ENCODE results near the gene REEP1. TPM values are rescaled to one million over a fixed set of nuclear protein-coding genes. Genes with fewer than 3 reads are reported as not detected.

The REEP1 gene
- total RNA-seq, 2 donors from 2014 or later, result 20.9 to 22.7 TPM

DNA sequence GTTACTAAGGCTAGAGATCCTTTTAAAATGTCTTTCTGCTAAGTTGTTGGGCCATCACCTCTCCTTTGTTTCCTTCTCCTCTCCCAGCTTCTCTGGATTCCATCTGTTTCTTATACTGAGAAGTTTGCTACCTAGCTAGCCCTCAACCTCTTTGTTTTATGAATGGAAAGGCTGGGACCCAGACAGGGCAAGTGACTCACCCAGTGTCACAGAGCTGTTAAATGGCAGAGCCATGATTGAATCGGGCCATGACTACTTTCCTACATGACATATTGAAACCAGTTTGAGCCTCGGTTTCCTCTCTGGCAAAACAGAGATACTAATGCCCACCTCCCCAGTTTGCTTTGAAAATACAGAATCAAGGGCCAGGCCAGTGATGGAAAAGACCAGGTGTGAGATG is 24.1 kb downstream of the REEP1 start:
- no peak for ATAC-seq (ENCODE audit: insufficient number of reproducible peaks, low FRiP score, low read depth)
- H3K27me3 ChIP-seq (replicated peaks; ENCODE audit: insufficient read depth), result no peaks in the 10 kb centered on the region
- TF ChIP-seq, protein P1, sequence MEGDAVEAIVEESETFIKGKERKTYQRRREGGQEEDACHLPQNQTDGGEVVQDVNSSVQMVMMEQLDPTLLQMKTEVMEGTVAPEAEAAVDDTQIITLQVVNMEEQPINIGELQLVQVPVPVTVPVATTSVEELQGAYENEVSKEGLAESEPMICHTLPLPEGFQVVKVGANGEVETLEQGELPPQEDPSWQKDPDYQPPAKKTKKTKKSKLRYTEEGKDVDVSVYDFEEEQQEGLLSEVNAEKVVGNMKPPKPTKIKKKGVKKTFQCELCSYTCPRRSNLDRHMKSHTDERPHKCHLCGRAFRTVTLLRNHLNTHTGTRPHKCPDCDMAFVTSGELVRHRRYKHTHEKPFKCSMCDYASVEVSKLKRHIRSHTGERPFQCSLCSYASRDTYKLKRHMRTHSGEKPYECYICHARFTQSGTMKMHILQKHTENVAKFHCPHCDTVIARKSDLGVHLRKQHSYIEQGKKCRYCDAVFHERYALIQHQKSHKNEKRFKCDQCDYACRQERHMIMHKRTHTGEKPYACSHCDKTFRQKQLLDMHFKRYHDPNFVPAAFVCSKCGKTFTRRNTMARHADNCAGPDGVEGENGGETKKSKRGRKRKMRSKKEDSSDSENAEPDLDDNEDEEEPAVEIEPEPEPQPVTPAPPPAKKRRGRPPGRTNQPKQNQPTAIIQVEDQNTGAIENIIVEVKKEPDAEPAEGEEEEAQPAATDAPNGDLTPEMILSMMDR (IDR thresholded peaks at IDR 0.05), result no peak
- no peak overlapping the region for H3K27ac ChIP-seq
- H3K9me3 ChIP-seq, result no peaks in the 10 kb centered on the region
- H3K36me3 ChIP-seq, result no peaks in the 10 kb centered on the region
- no peak for DNase-seq (ENCODE audit: low spot score)
- H3K4me3 ChIP-seq, result no peak overlapping the region
- H3K4me1 ChIP-seq (ENCODE audit: control insufficient read depth in 1 of 2, low read depth in 2 of 2), result no peaks in the 10 kb centered on the region

DNA sequence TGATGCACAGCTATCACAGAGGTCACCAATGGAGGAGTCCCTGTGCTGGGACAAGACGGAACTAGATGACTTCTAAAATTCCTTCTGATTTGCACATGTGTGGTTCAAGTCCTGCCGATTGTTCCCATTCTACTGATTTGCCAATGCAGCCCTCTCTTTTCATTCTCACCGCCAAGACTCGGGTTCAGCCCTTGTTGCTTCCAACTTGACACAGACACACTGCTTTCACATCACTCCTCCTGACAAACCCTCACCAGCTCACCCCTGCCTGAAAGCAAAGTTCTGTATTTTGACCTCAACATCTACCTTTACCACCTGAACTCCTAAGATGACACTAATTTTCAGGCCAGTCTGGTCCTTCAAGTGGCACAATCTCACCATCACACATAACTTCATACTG is 25.5 kb downstream of the REEP1 start:
- Histone ChIP-seq H3K36me3 (no peaks in the 10 kb centered on the region), H3K4me1 (ENCODE audit: control insufficient read depth in 1 of 2, low read depth in 2 of 2) (no peaks in the 10 kb centered on the region), H3K4me3 (no peak overlapping the region), H3K9me3 (no peaks in the 10 kb centered on the region), H3K27me3 (replicated peaks; ENCODE audit: insufficient read depth) (no peaks in the 10 kb centered on the region), H3K27ac (no peak overlapping the region)
- TF ChIP-seq, protein P1 (IDR thresholded peaks at IDR 0.05), result no peak
- ATAC-seq (ENCODE audit: insufficient number of reproducible peaks, low FRiP score, low read depth), result no peak
- DNase-seq (ENCODE audit: low spot score), result no peak

DNA sequence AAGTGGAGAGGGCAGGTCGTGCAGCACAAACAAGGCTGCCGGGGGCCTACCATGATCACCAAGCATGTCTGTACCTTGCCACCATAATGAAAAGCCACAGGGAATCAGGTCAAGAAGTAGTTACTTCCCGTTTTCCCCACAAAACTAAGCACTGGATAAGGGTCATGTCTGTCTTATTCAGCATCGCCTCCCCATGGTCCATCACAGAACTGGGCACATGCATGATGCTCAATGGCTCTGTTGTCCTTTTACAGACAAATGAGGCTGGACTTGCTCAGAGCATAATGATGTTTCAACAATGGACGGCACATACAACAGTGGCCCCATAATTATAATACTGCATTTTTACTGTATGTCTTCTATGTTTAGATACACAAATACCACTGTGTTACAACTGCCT is 27.5 kb downstream of the REEP1 start:
- no peak overlapping the region for H3K27ac ChIP-seq
- no peak for DNase-seq (ENCODE audit: low spot score)
- peaks cover 0 to 17% of the 10 kb centered on the region in 2 donors for H3K4me1 ChIP-seq (ENCODE audit: control insufficient read depth in 1 of 2, low read depth in 2 of 2)

DNA sequence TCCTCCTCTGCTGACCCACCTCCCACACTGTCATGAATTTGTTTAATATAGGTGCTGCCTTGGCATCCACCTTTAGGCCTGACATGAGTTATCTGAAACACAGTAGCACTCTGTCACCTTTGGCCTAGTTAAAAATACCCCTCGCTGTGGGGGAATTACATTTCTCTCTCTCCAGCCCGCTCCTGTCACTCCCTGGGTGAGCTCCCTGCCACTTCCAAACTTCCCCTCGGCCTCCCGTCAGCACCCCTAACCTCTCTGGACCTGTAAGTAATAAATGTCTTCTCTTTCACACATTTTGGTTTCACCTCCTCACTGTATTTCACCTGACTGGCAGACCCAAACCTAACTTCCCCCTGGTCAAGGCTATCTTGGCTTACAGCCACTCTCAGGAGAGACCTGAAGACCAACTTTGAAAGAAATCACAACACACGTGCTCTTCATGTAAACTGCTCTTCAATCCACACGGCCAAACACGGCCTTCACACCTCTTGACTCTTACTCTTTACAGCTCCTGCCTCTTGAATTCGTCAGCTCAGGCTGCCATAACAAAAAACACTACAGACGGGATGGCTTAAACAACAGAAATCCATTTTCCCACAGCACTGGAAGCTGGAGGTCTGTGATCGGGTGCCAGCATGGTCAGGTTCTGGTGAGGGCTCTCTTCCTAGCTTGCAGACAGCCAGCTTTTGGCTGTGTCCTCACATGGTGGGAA is 28.3 kb downstream of the REEP1 start:
- ATAC-seq (ENCODE audit: insufficient number of reproducible peaks, low FRiP score, low read depth), result no peak
- H3K4me3 ChIP-seq, result no peak overlapping the region
- no peak overlapping the region for H3K27ac ChIP-seq
- TF ChIP-seq, protein P1 (IDR thresholded peaks at IDR 0.05), result no peak
- H3K36me3 ChIP-seq, result no peaks in the 10 kb centered on the region
- peaks cover 0 to 17% of the 10 kb centered on the region in 2 donors for H3K4me1 ChIP-seq (ENCODE audit: control insufficient read depth in 1 of 2, low read depth in 2 of 2)
- DNase-seq (ENCODE audit: low spot score), result no peak
- H3K27me3 ChIP-seq (replicated peaks; ENCODE audit: insufficient read depth), result no peaks in the 10 kb centered on the region
- H3K9me3 ChIP-seq, result no peaks in the 10 kb centered on the region

More for the DNA sequence above, 27.5 kb downstream of the REEP1 start:
- TF ChIP-seq, protein P1 (IDR thresholded peaks at IDR 0.05), result no peak
- H3K9me3 ChIP-seq, result no peaks in the 10 kb centered on the region
- no peak for ATAC-seq (ENCODE audit: insufficient number of reproducible peaks, low FRiP score, low read depth)
- H3K27me3 ChIP-seq (replicated peaks; ENCODE audit: insufficient read depth), result no peaks in the 10 kb centered on the region
- no peaks in the 10 kb centered on the region for H3K36me3 ChIP-seq
- H3K4me3 ChIP-seq, result no peak overlapping the region

DNA sequence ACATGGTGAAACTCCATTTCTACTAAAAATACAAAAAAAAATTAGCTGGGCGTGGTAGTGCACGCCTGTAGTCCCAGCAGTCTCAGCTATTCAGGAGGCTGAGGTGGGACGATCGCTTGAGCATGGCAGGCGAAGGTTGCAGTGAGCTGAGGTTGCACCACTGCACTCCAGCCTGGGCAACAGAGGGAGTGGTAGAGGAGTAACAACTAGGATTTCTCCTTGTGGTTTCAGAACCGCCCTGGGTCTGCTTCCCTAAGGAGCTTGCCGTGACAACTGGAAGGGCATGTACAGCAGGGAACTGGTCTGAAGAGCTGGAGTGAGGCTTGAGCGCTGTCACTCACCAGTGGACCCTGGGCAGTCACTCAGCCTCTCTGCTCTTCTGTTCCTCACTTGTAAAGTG is 29.1 kb downstream of the REEP1 start:
- ATAC-seq (ENCODE audit: insufficient number of reproducible peaks, low FRiP score, low read depth), result no peak
- H3K36me3 ChIP-seq, result no peaks in the 10 kb centered on the region
- no peak for DNase-seq (ENCODE audit: low spot score)
- H3K4me1 ChIP-seq (ENCODE audit: control insufficient read depth in 1 of 2, low read depth in 2 of 2), result peaks cover 0 to 17% of the 10 kb centered on the region in 2 donors
- H3K27ac ChIP-seq, result no peak overlapping the region
- H3K27me3 ChIP-seq (replicated peaks; ENCODE audit: insufficient read depth), result no peaks in the 10 kb centered on the region
- TF ChIP-seq, protein P1 (IDR thresholded peaks at IDR 0.05), result no peak
- H3K4me3 ChIP-seq, result no peak overlapping the region
- H3K9me3 ChIP-seq, result no peaks in the 10 kb centered on the region
